Measurements from ENCODE around the gene FAM20B. TPM values are rescaled to one million over a fixed set of nuclear protein-coding genes. Genes with fewer than 3 reads are reported as not detected.

FAM20B gene
- total and polyA plus RNA-seq, 2 donors (not counting 1 experiment from before 2014, with no cell fraction given) = 5.2 to 32.8 TPM

GRCh38 chr1:179108644-179109043 lies 83.0 kb downstream of the FAM20B start:
- Mint-ChIP-seq H3K4me1 (no peaks in the 10 kb centered on the region), H3K9me3 (ENCODE audit: insufficient read depth) (no peaks in the 10 kb centered on the region), H3K27ac (no peak overlapping the region), H3K4me3 (no peak overlapping the region), H3K27me3 (no peaks in the 10 kb centered on the region)
- no peaks in the 10 kb centered on the region for H3K9me3 ChIP-seq (ENCODE audit: control extremely low read depth in 1 of 3, control insufficient read depth in 2 of 3, insufficient read depth in 1 of 3, low read length in 2 of 3)
- intact Hi-C loops (cut with micrococcal nuclease) = no loop called here
- WGBS (ENCODE audit: insufficient coverage) = no CpG with 5 or more reads among the region's 2 CpGs
- H3K36me3 ChIP-seq (replicated peaks in 1 of 2; ENCODE audit: control extremely low read depth in 1 of 2, control insufficient read depth in 1 of 2, extremely low read depth in 1 of 2, insufficient read depth in 2 of 2, low read length in 1 of 2) = peaks cover 0 to 34% of the 10 kb centered on the region in 2 experiments
- H3K4me3 ChIP-seq (ENCODE audit: control extremely low read depth in 1 of 5, extremely low read depth in 1 of 5, insufficient read depth in 1 of 5, low read depth in 2 of 5, low read length in 4 of 5) = no peak overlapping the region
- no peaks in the 10 kb centered on the region for H3K4me1 ChIP-seq (ENCODE audit: control insufficient read depth in 2 of 2, insufficient read depth in 2 of 2, low read length in 2 of 2)
- no peaks in the 10 kb centered on the region for H3K27me3 ChIP-seq (replicated peaks in 1 of 4; ENCODE audit: control extremely low read depth in 1 of 4, control insufficient read depth in 3 of 4, insufficient read depth in 4 of 4, low read length in 3 of 4)
- ChIA-PET POLR2A (no interaction called here), CTCF (no interaction called here)
- DNase-seq (no peak), ATAC-seq (ENCODE audit: low read depth) (no peak)
- H2AFZ ChIP-seq (ENCODE audit: insufficient read depth, low read depth, low read length, poor library complexity, severe bottlenecking) = no peak overlapping the region
- no peak overlapping the region for H3K27ac ChIP-seq (ENCODE audit: low read length in 2 of 2)
- H3K9ac ChIP-seq (ENCODE audit: low read length) = no peak overlapping the region
- no peak overlapping the region for H3K4me2 ChIP-seq (replicated peaks; ENCODE audit: low read depth, low read length, poor library complexity, severe bottlenecking)
- H4K20me1 ChIP-seq (ENCODE audit: control insufficient read depth, insufficient read depth, low read length, poor library complexity, severe bottlenecking) = no peaks in the 10 kb centered on the region
- no peaks in the 10 kb centered on the region for H3K79me2 ChIP-seq (ENCODE audit: control insufficient read depth, insufficient read depth, low read length)
- TF ChIP-seq CTCF (IDR thresholded peaks at IDR 0.05) (no peak), EZH2 (IDR thresholded peaks at IDR 0.05; ENCODE audit: borderline replicate concordance, insufficient read depth, low read depth, low read length, poor library complexity, severe bottlenecking) (no peak)

- Mint-ChIP-seq H3K9me3 (ENCODE audit: insufficient read depth) (no peaks in the 10 kb centered on the region), H3K27ac (no peak overlapping the region), H3K27me3 (no peaks in the 10 kb centered on the region), H3K4me1 (no peaks in the 10 kb centered on the region), H3K4me3 (no peak overlapping the region)
- H3K4me3 ChIP-seq (ENCODE audit: control extremely low read depth in 1 of 5, extremely low read depth in 1 of 5, insufficient read depth in 1 of 5, low read depth in 2 of 5, low read length in 4 of 5) = no peak overlapping the region
- WGBS (ENCODE audit: insufficient coverage) = 100% methylated on average over 3 of the region's 3 CpGs
- POLR2A ChIA-PET = no interaction called here
- H2AFZ ChIP-seq (ENCODE audit: insufficient read depth, low read depth, low read length, poor library complexity, severe bottlenecking) = no peak overlapping the region
- H3K27ac ChIP-seq (ENCODE audit: low read length in 2 of 2) = no peak overlapping the region
- intact Hi-C loops (cut with micrococcal nuclease) = no loop called here
- CTCF ChIA-PET = interaction anchor here (1.2 kb wide), 2 partner anchors 13 to 256 kb away, joined by 4 read pairs; no protein-coding TSS in a partner anchor
- no peaks in the 10 kb centered on the region for H3K79me2 ChIP-seq (ENCODE audit: control insufficient read depth, insufficient read depth, low read length)
- H3K9ac ChIP-seq (ENCODE audit: low read length) = no peak overlapping the region
- H3K9me3 ChIP-seq (ENCODE audit: control extremely low read depth in 1 of 3, control insufficient read depth in 2 of 3, insufficient read depth in 1 of 3, low read length in 2 of 3) = no peaks in the 10 kb centered on the region
- H3K36me3 ChIP-seq (replicated peaks in 1 of 2; ENCODE audit: control extremely low read depth in 1 of 2, control insufficient read depth in 1 of 2, extremely low read depth in 1 of 2, insufficient read depth in 2 of 2, low read length in 1 of 2) = peaks cover 7 to 25% of the 10 kb centered on the region in 2 experiments
- H4K20me1 ChIP-seq (ENCODE audit: control insufficient read depth, insufficient read depth, low read length, poor library complexity, severe bottlenecking) = no peaks in the 10 kb centered on the region
- no peak for TF ChIP-seq CTCF (IDR thresholded peaks at IDR 0.05)
- TF ChIP-seq EZH2 (IDR thresholded peaks at IDR 0.05; ENCODE audit: borderline replicate concordance, insufficient read depth, low read depth, low read length, poor library complexity, severe bottlenecking) = no peak
- ATAC-seq (ENCODE audit: low read depth) (no peak), DNase-seq (no peak)
- H3K27me3 ChIP-seq (replicated peaks in 1 of 4; ENCODE audit: control extremely low read depth in 1 of 4, control insufficient read depth in 3 of 4, insufficient read depth in 4 of 4, low read length in 3 of 4) = no peaks in the 10 kb centered on the region
- H3K4me1 ChIP-seq (ENCODE audit: control insufficient read depth in 2 of 2, insufficient read depth in 2 of 2, low read length in 2 of 2) = no peaks in the 10 kb centered on the region
- H3K4me2 ChIP-seq (replicated peaks; ENCODE audit: low read depth, low read length, poor library complexity, severe bottlenecking) = no peak overlapping the region
Measured at GRCh38 chr1:179115181-179115580, 89.5 kb downstream of the FAM20B start.

Measured in B cell (primary cell).